Spleen (tissue), 7 donors: ENCODE measurements around the gene MGAT5.

Source experiments
- CTCF ChIP-seq, 11 experiments: fragments of 200-600 bp in 7 of 11; fragments of 450-650 bp in 4 of 11; sonication (generic) in 4 of 11; IDR thresholded peaks in 8 of 11; conservative IDR thresholded peaks in 3 of 11; 1 replicate in 7 of 11; 2 replicates in 4 of 11; pipeline versions ENCODE4 v1.4.0 to v1.8.0; 2016 to 2021; ENCODE audit warnings: antibody characterized with exemption in 11 of 11, inconsistent platforms in 4 of 11, mild to moderate bottlenecking in 1 of 11
- POLR2A ChIP-seq, 3 donors: fragments of 450-650 bp; IDR thresholded peaks; one replicate each; pipeline ENCODE4 v1.5.1; 2017; ENCODE audit warnings: antibody characterized with exemption in 3 of 3, mild to moderate bottlenecking in 1 of 3
- donor health status: DM: no; HTN: no; CAD: no; lungs with moderate emphysema.
- donor health status: DM: no; HTN: no; CAD: no.
- donor health status: DM: no; HTN: no; CAD: no.

- TF ChIP-seq CTCF (IDR thresholded peaks at IDR 0.05 in 8 of 11, conservative IDR thresholded peaks at IDR 0.05 in 3 of 11), result no peak
- no peak for TF ChIP-seq POLR2A (IDR thresholded peaks at IDR 0.05)
These were observed 229.0 kb downstream of the MGAT5 start for GRCh38 chr2:134482766-134483340.
